ENCODE data around the gene NELFB.

GRCh38 chr9:137317021-137317717, 62.0 kb downstream of the NELFB start:
- no peak for TF ChIP-seq ZC3H10 (CRISPR knock-in tag; IDR thresholded peaks at IDR 0.05)
- TF ChIP-seq ZFP30 (CRISPR knock-in tag; IDR thresholded peaks at IDR 0.05), result no peak
- no peak for TF ChIP-seq TSHZ2 (CRISPR knock-in tag; IDR thresholded peaks at IDR 0.05)
- TF ChIP-seq GLIS3 (CRISPR knock-in tag; IDR thresholded peaks at IDR 0.05), result no peak
- TF ChIP-seq, protein P1, sequence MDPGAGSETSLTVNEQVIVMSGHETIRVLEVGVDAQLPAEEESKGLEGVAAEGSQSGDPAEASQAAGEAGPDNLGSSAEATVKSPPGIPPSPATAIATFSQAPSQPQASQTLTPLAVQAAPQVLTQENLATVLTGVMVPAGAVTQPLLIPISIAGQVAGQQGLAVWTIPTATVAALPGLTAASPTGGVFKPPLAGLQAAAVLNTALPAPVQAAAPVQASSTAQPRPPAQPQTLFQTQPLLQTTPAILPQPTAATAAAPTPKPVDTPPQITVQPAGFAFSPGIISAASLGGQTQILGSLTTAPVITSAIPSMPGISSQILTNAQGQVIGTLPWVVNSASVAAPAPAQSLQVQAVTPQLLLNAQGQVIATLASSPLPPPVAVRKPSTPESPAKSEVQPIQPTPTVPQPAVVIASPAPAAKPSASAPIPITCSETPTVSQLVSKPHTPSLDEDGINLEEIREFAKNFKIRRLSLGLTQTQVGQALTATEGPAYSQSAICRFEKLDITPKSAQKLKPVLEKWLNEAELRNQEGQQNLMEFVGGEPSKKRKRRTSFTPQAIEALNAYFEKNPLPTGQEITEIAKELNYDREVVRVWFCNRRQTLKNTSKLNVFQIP (CRISPR knock-in tag; IDR thresholded peaks at IDR 0.05; ENCODE audit: borderline replicate concordance, low read depth), result no peak
- no peak for TF ChIP-seq SNAI2 (CRISPR knock-in tag; IDR thresholded peaks at IDR 0.05)
- no peak for TF ChIP-seq TCF4 (CRISPR knock-in tag; IDR thresholded peaks at IDR 0.05; ENCODE audit: borderline replicate concordance)
- TF ChIP-seq CREB5 (CRISPR knock-in tag; IDR thresholded peaks at IDR 0.05; ENCODE audit: low read depth), result no peak
- no peak for TF ChIP-seq ZFP3 (CRISPR knock-in tag; IDR thresholded peaks at IDR 0.05)
